HepG2 (cell line): ENCODE measurements around the gene DAG1. TPM values are rescaled to one million over a fixed set of nuclear protein-coding genes. Genes with fewer than 3 reads are reported as not detected.

Experiments
- DNMT3B ChIP-seq: conservative IDR thresholded peaks from 2 replicates; pipeline ENCODE4 v1.6.1; 2016; ENCODE audit warnings: missing biosample characterization, control low read depth
- ETS1 ChIP-seq: sonication (generic); formaldehyde crosslinking; IDR thresholded peaks from 2 replicates; pipeline ENCODE4 v1.4.0; 2020; ENCODE audit warnings: missing genetic modification reagents
- HDAC2 ChIP-seq: sonication (generic); formaldehyde crosslinking; IDR thresholded peaks from 2 replicates; pipeline ENCODE4 v1.4.0; 2020; ENCODE audit warnings: missing genetic modification reagents
- KAT2B ChIP-seq: fragments of 150-350 bp; IDR thresholded peaks from 2 replicates; pipeline ENCODE4 v1.6.1; 2014; ENCODE audit warnings: low read depth, low read length, borderline replicate concordance
- MYNN ChIP-seq: sonication (generic); formaldehyde crosslinking; IDR thresholded peaks from 2 replicates; pipeline ENCODE4 v1.4.0; 2020; ENCODE audit warnings: mild to moderate bottlenecking, low read depth, missing genetic modification reagents
- NAIF1 ChIP-seq: sonication (generic); formaldehyde crosslinking; IDR thresholded peaks from 2 replicates; pipeline ENCODE4 v1.5.0; 2020; ENCODE audit warnings: mild to moderate bottlenecking, missing genetic modification reagents, borderline replicate concordance
- NR2C2 ChIP-seq: sonication (generic); formaldehyde crosslinking; IDR thresholded peaks from 2 replicates; pipeline ENCODE4 v1.4.0; 2020; ENCODE audit warnings: missing genetic modification reagents, mild to moderate bottlenecking, moderate library complexity, borderline replicate concordance
- RAD51 ChIP-seq: fragments of 450-650 bp; IDR thresholded peaks from 2 replicates; pipeline ENCODE4 v1.6.1; 2016; ENCODE audit warnings: borderline replicate concordance
- SMYD3 ChIP-seq: sonication (generic); formaldehyde crosslinking; IDR thresholded peaks from 2 replicates; pipeline ENCODE4 v1.8.1; 2023; ENCODE audit warnings: mild to moderate bottlenecking, missing genetic modification reagents
- SRSF4 ChIP-seq: fragments of 200-400 bp; formaldehyde crosslinking; IDR thresholded peaks from one replicate; pipeline ENCODE4 v1.6.1; 2018; ENCODE audit warnings: mild to moderate bottlenecking, low read depth, low read length, moderate library complexity; ENCODE audit not compliant: poor library complexity, severe bottlenecking
- STAT6 ChIP-seq: sonication (generic); formaldehyde crosslinking; IDR thresholded peaks from 2 replicates; pipeline ENCODE4 v1.4.0; 2020; ENCODE audit warnings: missing genetic modification reagents, mild to moderate bottlenecking, borderline replicate concordance
- TCF12 ChIP-seq, 2 experiments: fragments of 450-650 bp in 1 of 2; sonication (generic) in 1 of 2; formaldehyde crosslinking in 1 of 2; IDR thresholded peaks; 2 replicates each; pipeline versions ENCODE4 v1.6.1 to v1.8.0; 2017 to 2022; ENCODE audit warnings: antibody characterized with exemption in 1 of 2, mild to moderate bottlenecking in 1 of 2, missing genetic modification reagents in 1 of 2, moderate library complexity in 1 of 2
- ZBTB25 ChIP-seq: IDR thresholded peaks from 2 replicates; pipeline ENCODE4 v1.6.1; 2018; ENCODE audit warnings: missing genetic modification reagents
- ZBTB7A ChIP-seq: sonication (generic); formaldehyde crosslinking; IDR thresholded peaks from 2 replicates; pipeline ENCODE4 v1.8.0; 2022; ENCODE audit warnings: mild to moderate bottlenecking, missing genetic modification reagents
- ZNF230 ChIP-seq: sonication (generic); formaldehyde crosslinking; IDR thresholded peaks from 2 replicates; pipeline ENCODE4 v1.4.0; 2020; ENCODE audit warnings: mild to moderate bottlenecking, missing genetic modification reagents
- ZNF335 ChIP-seq: sonication (generic); formaldehyde crosslinking; IDR thresholded peaks from 2 replicates; pipeline ENCODE4 v1.4.0; 2020; ENCODE audit warnings: missing genetic modification reagents
- ZNF543 ChIP-seq: sonication (generic); formaldehyde crosslinking; IDR thresholded peaks from 2 replicates; pipeline ENCODE4 v1.4.0; 2020; ENCODE audit warnings: mild to moderate bottlenecking, missing genetic modification reagents
- ZNF569 ChIP-seq: sonication (generic); formaldehyde crosslinking; IDR thresholded peaks from 2 replicates; pipeline ENCODE4 v1.5.0; 2020; ENCODE audit warnings: mild to moderate bottlenecking, missing genetic modification reagents, moderate library complexity, borderline replicate concordance
- ZNF597 ChIP-seq: sonication (generic); formaldehyde crosslinking; IDR thresholded peaks from 2 replicates; pipeline ENCODE4 v1.5.0; 2020; ENCODE audit warnings: missing genetic modification reagents
- ZNF660 ChIP-seq: sonication (generic); formaldehyde crosslinking; IDR thresholded peaks from 2 replicates; pipeline ENCODE4 v1.5.1; 2020; ENCODE audit warnings: mild to moderate bottlenecking, low read depth, missing genetic modification reagents, borderline replicate concordance
- ZNF780A ChIP-seq: sonication (generic); formaldehyde crosslinking; IDR thresholded peaks from 2 replicates; pipeline ENCODE4 v1.8.0; 2022; ENCODE audit warnings: mild to moderate bottlenecking, missing genetic modification reagents, moderate library complexity
- polyA plus RNA-seq, 8 experiments: library from polyadenylated mRNA; depleted of rRNA in 3 of 8; stranded (reverse) in 7 of 8; unstranded in 1 of 8; fragments of >200 nt; fragmentation: Illumina TruSeq in 4 of 8; extraction: Trizol in 4 of 8; gene quantifications; 2 replicates each; pipeline versions ENCODE4 v1.2.1 to v1.2.3, GENCODE V29; 2011 to 2016; ENCODE audit warnings: low read depth in 4 of 8, missing spikeins in 1 of 8, mixed read lengths in 1 of 8; ENCODE audit not compliant: insufficient read depth in 1 of 8
- total RNA-seq, 5 experiments: library from RNA; depleted of rRNA; stranded (reverse); fragments of >200 nt; fragmentation: Illumina TruSeq; extraction: Trizol; gene quantifications; 2 replicates each; pipeline ENCODE4 v1.2.3, GENCODE V29; 2016; ENCODE audit warnings: low read depth in 1 of 5
- TF ChIP-seq, protein P1 (sequence below): sonication (generic); formaldehyde crosslinking; IDR thresholded peaks from 2 replicates; pipeline ENCODE4 v1.5.0; 2020; ENCODE audit warnings: missing genetic modification reagents, mild to moderate bottlenecking, borderline replicate concordance

Gene DAG1
- total and polyA plus RNA-seq, 2 of the 13 experiments (the other 11 are each of a cell fraction or from before 2014, with no cell fraction given): 47.3 to 50.4 TPM

- no peak; the same call in 1 of the 2 replicates for TF ChIP-seq NR2C2 (CRISPR knock-in tag)
- no peak for TF ChIP-seq SRSF4
- TF ChIP-seq ZNF597 (CRISPR knock-in tag): no peak
- TF ChIP-seq TCF12 (IDR thresholded peaks at IDR 0.05): no peak
- TF ChIP-seq TCF12 (CRISPR knock-in tag; IDR thresholded peaks at IDR 0.05): no peak; the same call in 1 of the 2 replicates
- peak; percentile 36; the same call in 1 of the 2 replicates for TF ChIP-seq HDAC2 (CRISPR knock-in tag)
- no peak for TF ChIP-seq ZNF543 (CRISPR knock-in tag)
- no peak; the same call in 1 of the 2 replicates for TF ChIP-seq STAT6 (CRISPR knock-in tag)
- no peak for TF ChIP-seq ETS1 (CRISPR knock-in tag)
- peak; percentile 59; the same call in 1 of the 2 replicates for TF ChIP-seq ZBTB7A (CRISPR knock-in tag)
- no peak; the same call in 1 of the 2 replicates for TF ChIP-seq ZNF230
- no peak for TF ChIP-seq ZNF780A (CRISPR knock-in tag)
- no peak for TF ChIP-seq MYNN (CRISPR knock-in tag)
- no peak for TF ChIP-seq ZNF660 (CRISPR knock-in tag)
- TF ChIP-seq, protein P1, sequence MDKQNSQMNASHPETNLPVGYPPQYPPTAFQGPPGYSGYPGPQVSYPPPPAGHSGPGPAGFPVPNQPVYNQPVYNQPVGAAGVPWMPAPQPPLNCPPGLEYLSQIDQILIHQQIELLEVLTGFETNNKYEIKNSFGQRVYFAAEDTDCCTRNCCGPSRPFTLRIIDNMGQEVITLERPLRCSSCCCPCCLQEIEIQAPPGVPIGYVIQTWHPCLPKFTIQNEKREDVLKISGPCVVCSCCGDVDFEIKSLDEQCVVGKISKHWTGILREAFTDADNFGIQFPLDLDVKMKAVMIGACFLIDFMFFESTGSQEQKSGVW (CRISPR knock-in tag): no peak
- no peak for TF ChIP-seq DNMT3B (CRISPR knock-in tag)
- no peak for TF ChIP-seq RAD51
- no peak for TF ChIP-seq KAT2B
- 0 out of 2 replicates have a peak, but pooled peaks have one; percentile 72 for TF ChIP-seq SMYD3 (CRISPR knock-in tag)
- TF ChIP-seq ZNF335 (CRISPR knock-in tag): no peak
- no peak for TF ChIP-seq ZNF569
- no peak for TF ChIP-seq NAIF1 (CRISPR knock-in tag)
- TF ChIP-seq ZBTB25 (CRISPR knock-in tag): peak; percentile 59
Measured at GRCh38 chr3:49469936-49470713, at the start of gene DAG1 (continued).
